Measurements from ENCODE around the gene LRRC26. TPM values are rescaled to one million over a fixed set of nuclear protein-coding genes. Genes with fewer than 3 reads are reported as not detected.
"Not testable (repeated sequence)": the region's sequence is repeated elsewhere in the genome, so short reads cannot be mapped to it uniquely, and the experiment has no call there.

LRRC26 gene
- total RNA-seq, 2 experiments from 2014 or later: not detected

DNA sequence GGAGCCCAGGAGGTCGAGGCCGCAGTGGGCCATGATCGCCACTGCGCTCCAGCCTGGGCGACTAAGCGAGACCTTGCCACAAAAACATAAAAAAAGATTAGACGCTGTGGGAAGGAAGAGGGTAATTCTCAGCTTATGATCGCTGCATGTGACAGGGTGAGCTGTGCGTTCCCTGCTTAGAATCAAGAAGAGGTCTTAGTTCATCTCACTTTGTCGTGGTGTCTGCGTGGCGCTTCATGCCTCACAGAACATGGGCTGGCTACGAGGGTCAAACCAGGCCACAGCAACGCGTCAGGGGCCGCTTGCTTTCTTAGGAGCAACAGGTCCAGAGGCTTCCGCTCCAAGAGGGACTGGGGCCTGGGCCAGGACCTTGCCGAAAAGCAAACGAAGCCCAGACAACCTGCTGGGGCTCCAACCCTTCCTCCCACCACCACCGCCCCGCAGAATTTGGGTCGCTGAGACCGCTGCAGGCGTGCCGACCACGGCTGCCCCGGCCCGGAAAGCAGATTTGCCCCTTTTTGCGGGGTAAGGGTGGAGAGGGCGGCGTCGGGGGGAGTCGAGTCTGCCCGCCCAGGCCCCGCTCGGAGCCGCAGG, 40.9 kb downstream of the LRRC26 start:
- DNase-seq: peak; percentile 27
- H3K36me3 Mint-ChIP-seq (ENCODE audit: low read depth): peaks cover 7% of the 10 kb centered on the region
- H3K4me1 Mint-ChIP-seq (ENCODE audit: low read depth): peaks cover 17% of the 10 kb centered on the region
- peak overlapping the region; percentile 90 for H3K27ac Mint-ChIP-seq
- intact Hi-C loops (cut with micrococcal nuclease): loop anchor here (1.0 to 5.0 kb wide), 9 partner anchors 22 to 294 kb away; partner anchors contain the start of genes ANAPC2, EXD3, LRRC26 and MAN1B1
- CTCF ChIA-PET: interaction anchor here (0.9 to 1.8 kb wide), 7 partner anchors 10 to 236 kb away, joined by 3 to 10 read pairs (median 4); no protein-coding TSS in a partner anchor
- peaks cover 2% of the 10 kb centered on the region for H3K27me3 Mint-ChIP-seq (ENCODE audit: low read depth)
- H3K4me3 Mint-ChIP-seq: peak overlapping the region; percentile 91
- no peaks in the 10 kb centered on the region for H3K9me3 Mint-ChIP-seq

GRCh38 chr9:137128158-137128861, 41.5 kb downstream of the LRRC26 start:
- peaks cover 7% of the 10 kb centered on the region for H3K36me3 Mint-ChIP-seq (ENCODE audit: low read depth)
- intact Hi-C loops (cut with micrococcal nuclease): loop anchor here (1.0 to 5.0 kb wide), 6 partner anchors 22 to 295 kb away; partner anchors contain the start of genes ANAPC2, EXD3, LRRC26 and MAN1B1

GRCh38 chr9:137127301-137128157, 42.3 kb downstream of the LRRC26 start:
- peaks cover 7% of the 10 kb centered on the region for H3K36me3 Mint-ChIP-seq (ENCODE audit: low read depth)
- H3K27ac Mint-ChIP-seq: peak overlapping the region; percentile 90
- peaks cover 2% of the 10 kb centered on the region for H3K27me3 Mint-ChIP-seq (ENCODE audit: low read depth)
- intact Hi-C loops (cut with micrococcal nuclease): loop anchor here (1.0 to 5.0 kb wide), 6 partner anchors 23 to 296 kb away; partner anchors contain the start of genes ANAPC2, EXD3, LRRC26 and MAN1B1
- no peaks in the 10 kb centered on the region for H3K9me3 Mint-ChIP-seq
- H3K4me3 Mint-ChIP-seq: peak overlapping the region; percentile 91
- H3K4me1 Mint-ChIP-seq (ENCODE audit: low read depth): peaks cover 19% of the 10 kb centered on the region
- DNase-seq: peak; percentile 52
- CTCF ChIA-PET: interaction anchor here (0.6 to 3.4 kb wide), 5 partner anchors 43 to 109 kb away, joined by 3 to 14 read pairs (median 4); partner anchors contain the start of gene RNF224

More at GRCh38 chr9:137128158-137128861, 41.5 kb downstream of the LRRC26 start:
- CTCF ChIA-PET: interaction anchor here (0.6 to 3.4 kb wide), 4 partner anchors 32 to 99 kb away, joined by 3 to 14 read pairs (median 6); partner anchors contain the start of gene RNF224
- Mint-ChIP-seq H3K27ac (peak overlapping the region; percentile 90), H3K9me3 (no peaks in the 10 kb centered on the region), H3K4me1 (ENCODE audit: low read depth) (peaks cover 19% of the 10 kb centered on the region), H3K4me3 (peak overlapping the region; percentile 91), H3K27me3 (ENCODE audit: low read depth) (peaks cover 2% of the 10 kb centered on the region)
- DNase-seq: peak; percentile 62

DNA sequence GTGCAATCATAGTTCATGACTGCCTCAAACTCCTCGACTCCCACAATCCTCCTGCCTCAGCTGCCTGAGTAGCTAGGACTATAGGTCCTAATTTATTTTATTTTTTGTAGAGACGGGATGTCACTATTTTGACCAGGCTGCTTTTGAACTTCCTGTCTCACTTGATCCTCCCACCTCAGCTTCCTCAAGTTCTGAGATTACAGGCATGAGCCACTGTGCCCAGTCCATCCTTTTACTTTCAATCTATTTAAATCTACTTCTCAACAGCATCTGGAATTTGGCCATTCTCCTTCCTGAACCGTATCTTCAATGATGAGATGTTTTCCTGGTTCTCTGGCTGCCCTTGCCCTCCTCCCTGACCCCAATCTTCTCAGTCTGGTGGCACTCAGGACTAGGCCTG, 43.1 kb downstream of the LRRC26 start:
- CTCF ChIA-PET: interaction anchor here (0.6 to 3.4 kb wide), 4 partner anchors 18 to 110 kb away, joined by 3 to 14 read pairs (median 4); partner anchors contain the start of gene RNF224
- intact Hi-C loops (cut with micrococcal nuclease): loop anchor here (5.0 kb wide), 4 partner anchors 39 to 79 kb away; partner anchors contain the start of genes ANAPC2, LRRC26, MAN1B1 and NPDC1
- Mint-ChIP-seq H3K9me3 (no peaks in the 10 kb centered on the region), H3K4me3 (peak overlapping the region; percentile 91), H3K27me3 (ENCODE audit: low read depth) (peaks cover 2% of the 10 kb centered on the region), H3K4me1 (ENCODE audit: low read depth) (peaks cover 19% of the 10 kb centered on the region), H3K36me3 (ENCODE audit: low read depth) (peaks cover 7% of the 10 kb centered on the region), H3K27ac (peak overlapping the region; percentile 90)
- DNase-seq: no peak

DNA sequence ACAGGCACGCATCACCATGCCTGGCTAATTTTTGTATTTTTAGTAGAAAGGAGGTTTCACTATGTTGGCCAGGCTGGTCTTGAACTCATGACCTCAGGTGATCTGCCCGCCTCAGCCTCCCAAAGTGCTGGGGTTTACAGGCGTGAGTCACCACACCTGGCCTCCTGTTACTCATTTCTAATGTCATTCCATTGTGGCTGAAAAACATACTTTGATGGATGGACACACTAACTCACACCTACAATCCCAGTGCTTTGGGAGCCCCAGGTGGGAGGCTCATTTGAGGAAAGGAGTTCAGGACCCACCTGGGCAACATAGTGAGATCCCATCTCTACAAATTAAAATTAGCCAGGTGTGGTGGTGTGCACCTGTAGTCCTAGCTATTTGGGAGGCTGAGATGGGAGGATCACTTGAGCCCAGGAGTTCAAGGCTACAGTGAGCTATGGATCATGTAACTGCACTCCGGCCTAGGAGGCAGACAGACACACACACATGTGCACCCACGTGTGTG, 45.8 kb downstream of the LRRC26 start:
- intact Hi-C loops (cut with micrococcal nuclease); H3K27ac Mint-ChIP-seq; H3K4me3 Mint-ChIP-seq: not testable (repeated sequence)

DNA sequence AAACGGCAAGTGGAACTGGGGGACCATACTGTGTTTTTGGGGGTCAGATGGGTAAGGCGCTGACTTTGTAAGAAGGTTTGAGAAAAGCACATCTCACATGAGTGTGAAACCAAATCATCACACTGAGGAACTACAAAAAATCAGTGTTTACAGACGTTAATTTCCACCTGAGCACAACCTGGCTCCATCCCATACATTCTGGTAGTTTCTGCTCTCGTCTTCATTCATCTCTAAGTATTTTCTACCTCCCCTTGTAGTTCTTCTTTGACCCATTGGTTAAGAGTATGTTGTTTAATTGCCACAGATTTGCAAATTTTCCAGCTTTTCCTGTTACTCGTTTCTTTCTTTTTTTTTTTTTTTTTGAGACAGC, 46.4 kb downstream of the LRRC26 start:
- Mint-ChIP-seq H3K9me3 (no peaks in the 10 kb centered on the region), H3K36me3 (ENCODE audit: low read depth) (peaks cover 4% of the 10 kb centered on the region), H3K4me3 (no peak overlapping the region), H3K4me1 (ENCODE audit: low read depth) (peaks cover 26% of the 10 kb centered on the region), H3K27me3 (ENCODE audit: low read depth) (no peaks in the 10 kb centered on the region), H3K27ac (no peak overlapping the region)
- CTCF ChIA-PET: interaction anchor here (0.7 to 1.6 kb wide), 3 partner anchors 73 to 104 kb away, joined by 3 to 8 read pairs (median 4); partner anchors contain the start of gene RNF224
- DNase-seq: no peak
- intact Hi-C loops (cut with micrococcal nuclease): no loop called here

More for the DNA sequence above, 45.8 kb downstream of the LRRC26 start:
- H3K27me3 Mint-ChIP-seq (ENCODE audit: low read depth); DNase-seq; CTCF ChIA-PET; H3K9me3 Mint-ChIP-seq; H3K36me3 Mint-ChIP-seq (ENCODE audit: low read depth): not testable (repeated sequence)
- peaks cover 24% of the 10 kb centered on the region for H3K4me1 Mint-ChIP-seq (ENCODE audit: low read depth)

GRCh38 chr9:137122796-137123467, 46.9 kb downstream of the LRRC26 start:
- DNase-seq; H3K27ac Mint-ChIP-seq; H3K27me3 Mint-ChIP-seq (ENCODE audit: low read depth); H3K9me3 Mint-ChIP-seq; intact Hi-C loops (cut with micrococcal nuclease); H3K36me3 Mint-ChIP-seq (ENCODE audit: low read depth); H3K4me3 Mint-ChIP-seq: not testable (repeated sequence)
- CTCF ChIA-PET: interaction anchor here (0.7 to 1.8 kb wide), 5 partner anchors 8 to 104 kb away, joined by 3 to 8 read pairs (median 4); partner anchors contain the start of gene RNF224
- H3K4me1 Mint-ChIP-seq (ENCODE audit: low read depth): peaks cover 22% of the 10 kb centered on the region

DNA sequence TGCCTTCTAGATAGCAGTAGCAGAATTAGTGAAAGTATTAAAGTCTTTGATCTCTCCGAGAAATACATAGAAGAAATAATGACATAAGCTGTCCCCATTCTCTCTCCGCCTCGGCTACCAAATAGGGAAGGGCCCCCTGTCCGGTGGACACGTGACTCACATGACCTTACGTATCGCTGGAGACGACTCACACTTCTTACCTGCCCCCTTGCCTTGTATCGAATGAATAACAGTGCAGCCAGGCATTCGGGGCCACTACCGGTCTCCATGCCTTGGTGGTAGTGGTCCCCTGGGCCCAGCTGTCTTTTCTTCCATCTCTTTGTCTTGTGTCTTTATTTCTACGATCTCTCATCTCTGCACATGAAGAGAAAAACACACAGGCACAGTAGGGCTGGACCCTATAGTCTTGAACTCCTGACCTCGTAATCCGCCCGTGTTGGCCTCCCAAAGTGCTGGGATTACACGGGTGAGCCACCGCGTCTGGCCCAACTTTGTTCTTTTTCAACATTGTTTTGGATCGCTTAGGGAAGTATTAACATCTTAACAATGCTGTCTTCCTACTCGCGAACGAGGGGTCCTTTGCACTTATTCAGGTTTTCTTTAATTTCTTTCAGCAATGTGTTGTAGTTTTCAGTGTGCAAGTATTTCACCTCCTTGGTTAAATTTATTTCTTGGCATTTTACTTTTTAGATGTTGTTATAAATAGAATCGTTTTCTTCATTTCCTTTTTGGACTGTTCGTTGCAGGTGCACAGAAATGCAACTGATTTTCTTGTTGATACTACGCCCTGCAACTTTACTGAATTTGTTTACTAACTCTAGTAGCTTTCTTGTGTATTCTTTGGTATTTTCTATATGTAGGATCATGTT, 47.7 kb downstream of the LRRC26 start:
- peaks cover 17% of the 10 kb centered on the region for H3K4me1 Mint-ChIP-seq (ENCODE audit: low read depth)
- H3K9me3 Mint-ChIP-seq; H3K4me3 Mint-ChIP-seq; H3K27ac Mint-ChIP-seq; intact Hi-C loops (cut with micrococcal nuclease); DNase-seq; H3K27me3 Mint-ChIP-seq (ENCODE audit: low read depth); H3K36me3 Mint-ChIP-seq (ENCODE audit: low read depth): not testable (repeated sequence)
- CTCF ChIA-PET: interaction anchor here (0.7 to 1.8 kb wide), 3 partner anchors 9 to 105 kb away, joined by 3 to 8 read pairs (median 7); partner anchors contain the start of gene RNF224

Data from activated naive CD4-positive, alpha-beta T cell treated with anti-CD3 and anti-CD28 coated beads for 36 hours (primary cell).